A549 (cell line): ENCODE data around the gene DIAPH2.

Experiments
- EP300 ChIP-seq, 2 experiments: fragments of >200 bp; sonication (Bioruptor Twin); formaldehyde crosslinking; IDR thresholded peaks; 2 replicates in 1 of 2; 3 replicates in 1 of 2; pipeline ENCODE4 v1.6.1; 2016 to 2017
- PHF8 ChIP-seq: fragments of 200-600 bp; sonication (generic); IDR thresholded peaks from 2 replicates; pipeline ENCODE4 v1.6.1; 2016; ENCODE audit warnings: low read depth, mild to moderate bottlenecking, antibody characterized with exemption, moderate library complexity, borderline replicate concordance
- POLR2A ChIP-seq: IDR thresholded peaks from 2 replicates; pipeline ENCODE4 v1.6.1; 2012; ENCODE audit warnings: mild to moderate bottlenecking, low read length
- SMC3 ChIP-seq: fragments of >200 bp; sonication (Bioruptor Twin); formaldehyde crosslinking; IDR thresholded peaks from 3 replicates; pipeline ENCODE4 v1.6.1; 2018; ENCODE audit warnings: inconsistent platforms
- TF ChIP-seq, protein P1 (sequence below): fragments of >200 bp; sonication (Bioruptor Twin); formaldehyde crosslinking; IDR thresholded peaks from 3 replicates; pipeline ENCODE4 v1.5.1; 2016
- TF ChIP-seq, protein P2 (sequence below): fragments of 450-650 bp; IDR thresholded peaks from 2 replicates; pipeline ENCODE4 v1.6.1; 2014; ENCODE audit warnings: antibody characterized with exemption
- TF ChIP-seq, protein P3 (sequence below): IDR thresholded peaks from 2 replicates; pipeline ENCODE4 v1.6.1; 2012

DNA sequence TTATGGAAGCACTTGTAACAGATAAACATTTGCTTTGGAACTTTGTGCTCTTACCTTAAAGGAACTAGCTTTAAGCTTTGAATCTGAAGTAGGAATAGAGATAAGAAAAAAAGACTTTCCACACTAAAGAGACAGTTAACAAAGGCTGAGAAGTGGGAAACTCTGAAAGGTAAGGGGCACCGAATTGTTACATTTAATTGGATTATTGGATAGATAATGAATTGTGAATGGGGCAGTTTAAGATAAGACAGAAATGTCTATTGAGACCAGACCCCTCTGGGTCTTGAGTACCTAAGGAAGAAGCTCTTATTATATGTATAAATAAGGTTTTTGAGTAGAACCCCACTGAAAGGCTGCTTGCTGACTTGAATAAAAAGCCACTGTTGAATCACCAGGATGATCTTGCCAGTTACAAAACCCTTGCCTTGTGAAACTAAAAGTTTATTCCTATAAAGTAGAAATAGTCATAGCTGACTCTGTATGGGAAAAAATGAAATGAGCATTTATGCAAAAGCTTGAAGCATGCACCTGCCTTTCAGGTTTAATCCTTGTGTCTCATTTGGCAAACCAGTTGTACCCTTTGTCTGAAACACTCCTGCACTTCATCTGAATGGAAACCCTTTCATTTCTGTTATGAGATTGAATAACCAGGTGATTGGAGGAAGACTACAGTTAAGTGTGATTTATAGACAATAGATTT, 622.3 kb downstream of the DIAPH2 start:
- TF ChIP-seq POLR2A (no peak), EP300 (IDR thresholded peaks at IDR 0.05) (no peak), PHF8 (no peak), SMC3 (no peak)
- TF ChIP-seq, protein P1, sequence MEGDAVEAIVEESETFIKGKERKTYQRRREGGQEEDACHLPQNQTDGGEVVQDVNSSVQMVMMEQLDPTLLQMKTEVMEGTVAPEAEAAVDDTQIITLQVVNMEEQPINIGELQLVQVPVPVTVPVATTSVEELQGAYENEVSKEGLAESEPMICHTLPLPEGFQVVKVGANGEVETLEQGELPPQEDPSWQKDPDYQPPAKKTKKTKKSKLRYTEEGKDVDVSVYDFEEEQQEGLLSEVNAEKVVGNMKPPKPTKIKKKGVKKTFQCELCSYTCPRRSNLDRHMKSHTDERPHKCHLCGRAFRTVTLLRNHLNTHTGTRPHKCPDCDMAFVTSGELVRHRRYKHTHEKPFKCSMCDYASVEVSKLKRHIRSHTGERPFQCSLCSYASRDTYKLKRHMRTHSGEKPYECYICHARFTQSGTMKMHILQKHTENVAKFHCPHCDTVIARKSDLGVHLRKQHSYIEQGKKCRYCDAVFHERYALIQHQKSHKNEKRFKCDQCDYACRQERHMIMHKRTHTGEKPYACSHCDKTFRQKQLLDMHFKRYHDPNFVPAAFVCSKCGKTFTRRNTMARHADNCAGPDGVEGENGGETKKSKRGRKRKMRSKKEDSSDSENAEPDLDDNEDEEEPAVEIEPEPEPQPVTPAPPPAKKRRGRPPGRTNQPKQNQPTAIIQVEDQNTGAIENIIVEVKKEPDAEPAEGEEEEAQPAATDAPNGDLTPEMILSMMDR: no peak
- TF ChIP-seq, protein P2, sequence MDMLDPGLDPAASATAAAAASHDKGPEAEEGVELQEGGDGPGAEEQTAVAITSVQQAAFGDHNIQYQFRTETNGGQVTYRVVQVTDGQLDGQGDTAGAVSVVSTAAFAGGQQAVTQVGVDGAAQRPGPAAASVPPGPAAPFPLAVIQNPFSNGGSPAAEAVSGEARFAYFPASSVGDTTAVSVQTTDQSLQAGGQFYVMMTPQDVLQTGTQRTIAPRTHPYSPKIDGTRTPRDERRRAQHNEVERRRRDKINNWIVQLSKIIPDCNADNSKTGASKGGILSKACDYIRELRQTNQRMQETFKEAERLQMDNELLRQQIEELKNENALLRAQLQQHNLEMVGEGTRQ: no peak
- TF ChIP-seq, protein P3, sequence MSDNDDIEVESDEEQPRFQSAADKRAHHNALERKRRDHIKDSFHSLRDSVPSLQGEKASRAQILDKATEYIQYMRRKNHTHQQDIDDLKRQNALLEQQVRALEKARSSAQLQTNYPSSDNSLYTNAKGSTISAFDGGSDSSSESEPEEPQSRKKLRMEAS: no peak
